ENCODE results near the gene CCDC80.

GRCh38 chr3:112687616-112688015, 46.7 kb upstream of the CCDC80 start:
- TF ChIP-seq, protein P1, sequence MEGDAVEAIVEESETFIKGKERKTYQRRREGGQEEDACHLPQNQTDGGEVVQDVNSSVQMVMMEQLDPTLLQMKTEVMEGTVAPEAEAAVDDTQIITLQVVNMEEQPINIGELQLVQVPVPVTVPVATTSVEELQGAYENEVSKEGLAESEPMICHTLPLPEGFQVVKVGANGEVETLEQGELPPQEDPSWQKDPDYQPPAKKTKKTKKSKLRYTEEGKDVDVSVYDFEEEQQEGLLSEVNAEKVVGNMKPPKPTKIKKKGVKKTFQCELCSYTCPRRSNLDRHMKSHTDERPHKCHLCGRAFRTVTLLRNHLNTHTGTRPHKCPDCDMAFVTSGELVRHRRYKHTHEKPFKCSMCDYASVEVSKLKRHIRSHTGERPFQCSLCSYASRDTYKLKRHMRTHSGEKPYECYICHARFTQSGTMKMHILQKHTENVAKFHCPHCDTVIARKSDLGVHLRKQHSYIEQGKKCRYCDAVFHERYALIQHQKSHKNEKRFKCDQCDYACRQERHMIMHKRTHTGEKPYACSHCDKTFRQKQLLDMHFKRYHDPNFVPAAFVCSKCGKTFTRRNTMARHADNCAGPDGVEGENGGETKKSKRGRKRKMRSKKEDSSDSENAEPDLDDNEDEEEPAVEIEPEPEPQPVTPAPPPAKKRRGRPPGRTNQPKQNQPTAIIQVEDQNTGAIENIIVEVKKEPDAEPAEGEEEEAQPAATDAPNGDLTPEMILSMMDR (conservative IDR thresholded peaks at IDR 0.05), result no peak
- TF ChIP-seq ZFX (IDR thresholded peaks at IDR 0.05), result no peak

All from C4-2B (cell line).